SK-MEL-5 (cell line): ENCODE results near the gene CDC26. TPM values are rescaled to one million over a fixed set of nuclear protein-coding genes. Genes with fewer than 3 reads are reported as not detected.

Experiments used
- DNase-seq: peaks from one replicate; pipeline ENCODE4 v3.0.0-alpha.2; 2016; ENCODE audit warnings: low read depth, low spot score
- in situ Hi-C: cut with HindIII; loops from 2 replicates; pipeline ENCODE4 v1.10.0; 2016; ENCODE audit warnings: low sequenced_read_pairs, high pct_unique_total_duplicates, low pct_unique_long_range_greater_than_20kb
- polyA plus RNA-seq, 2 experiments: library from polyadenylated mRNA; depleted of rRNA; stranded (reverse); fragments of >200 nt; gene quantifications; 2 replicates each; pipeline ENCODE4 v1.2.3, GENCODE V29; 2015
- total RNA-seq: library from RNA; depleted of rRNA; stranded (reverse); fragments of >200 nt; shearing (Covaris generic); gene quantifications from 2 replicates; pipeline ENCODE4 v1.2.3, GENCODE V29; 2014; rRNA removed

CDC26 gene
- 33.7 and 44.8 TPM in 2 replicates for total RNA-seq
- polyA plus RNA-seq (2015; cell fraction: cytosol; rRNA removed) = 25.8 and 32.8 TPM in 2 replicates
- 17.4 and 20.0 TPM in 2 replicates for polyA plus RNA-seq (2015; cell fraction: nucleus; rRNA removed)

GRCh38 chr9:113275157-113276131 is at the start of gene CDC26, which contains the start of gene PRPF4:
Gene CDC26 (minus strand): TSS chr9:113275572. CDS start chr9:113272507, 3,065 bp downstream.
Gene PRPF4 (plus strand): TSS chr9:113275658. CDS start chr9:113275744, 86 bp downstream.
- in situ Hi-C loops = no loop called here
- peak; percentile 98 for DNase-seq

- in situ Hi-C loops = no loop called here
- DNase-seq = no peak
Measured at GRCh38 chr9:113322671-113323070, 47.3 kb upstream of the CDC26 start.

GRCh38 chr9:113320051-113320450 is 44.7 kb upstream of the CDC26 start:
- in situ Hi-C loops = no loop called here
- DNase-seq = no peak

- in situ Hi-C loops = no loop called here
- no peak for DNase-seq
Measured at GRCh38 chr9:113319054-113319453, 43.7 kb upstream of the CDC26 start.

GRCh38 chr9:113317777-113318176 is 42.4 kb upstream of the CDC26 start:
- in situ Hi-C loops = no loop called here
- no peak for DNase-seq

- DNase-seq = no peak
- in situ Hi-C loops = no loop called here
Measured at GRCh38 chr9:113316030-113316429, 40.7 kb upstream of the CDC26 start.

- no peak for DNase-seq
- in situ Hi-C loops = no loop called here
Measured at GRCh38 chr9:113315231-113315630, 39.9 kb upstream of the CDC26 start.

GRCh38 chr9:113313261-113313660 is 37.9 kb upstream of the CDC26 start:
- in situ Hi-C loops = no loop called here
- no peak for DNase-seq

GRCh38 chr9:113311961-113312360 is 36.6 kb upstream of the CDC26 start:
- in situ Hi-C loops = no loop called here
- DNase-seq = no peak

- DNase-seq = no peak
- in situ Hi-C loops = no loop called here
Measured at GRCh38 chr9:113310538-113310937, 35.2 kb upstream of the CDC26 start.

- DNase-seq = peak; percentile 77
- in situ Hi-C loops = no loop called here
Measured at GRCh38 chr9:113309204-113309813, 33.9 kb upstream of the CDC26 start.

GRCh38 chr9:113307396-113307975 is 32.1 kb upstream of the CDC26 start:
- in situ Hi-C loops = no loop called here
- no peak for DNase-seq

- in situ Hi-C loops = no loop called here
- no peak for DNase-seq
Measured at GRCh38 chr9:113306566-113306965, 31.2 kb upstream of the CDC26 start.

GRCh38 chr9:113302792-113303418 is 27.5 kb upstream of the CDC26 start, which contains the start of gene RNF183:
Gene RNF183 (minus strand): TSS chr9:113303376. CDS start chr9:113298184, 5,192 bp downstream.
- no peak for DNase-seq
- in situ Hi-C loops = no loop called here

GRCh38 chr9:113301548-113301947 is 26.2 kb upstream of the CDC26 start:
- DNase-seq = no peak
- in situ Hi-C loops = no loop called here

- DNase-seq = no peak
- in situ Hi-C loops = no loop called here
Measured at GRCh38 chr9:113299800-113300292, 24.5 kb upstream of the CDC26 start.

GRCh38 chr9:113298924-113299770 is 23.8 kb upstream of the CDC26 start:
- in situ Hi-C loops = no loop called here
- DNase-seq = no peak
